ENCODE data around the gene LRRC4. TPM values are rescaled to one million over a fixed set of nuclear protein-coding genes. Genes with fewer than 3 reads are reported as not detected.

Gene LRRC4
- total RNA-seq, 2 donors from 2014 or later, result 0.53 TPM; not detected in 1

GRCh38 chr7:128069373-128070364 is 38.4 kb upstream of the LRRC4 start:
- DNase-seq (no peak), ATAC-seq (replicated peaks in 1 of 2) (no peak)
- Mint-ChIP-seq H3K9me3 (no peaks in the 10 kb centered on the region), H3K36me3 (ENCODE audit: insufficient read depth in 2 of 2) (peaks cover 0 to 6% of the 10 kb centered on the region in 2 donors), H3K4me1 (ENCODE audit: low read depth) (peaks cover 33% of the 10 kb centered on the region), H3K27me3 (ENCODE audit: low read depth) (no peaks in the 10 kb centered on the region), H3K27ac (no peak overlapping the region), H3K4me3 (no peak overlapping the region)

- Mint-ChIP-seq H3K4me1 (ENCODE audit: low read depth) (peaks cover 38% of the 10 kb centered on the region), H3K27me3 (ENCODE audit: low read depth) (no peaks in the 10 kb centered on the region), H3K4me3 (no peak overlapping the region), H3K27ac (no peak overlapping the region), H3K9me3 (no peaks in the 10 kb centered on the region), H3K36me3 (ENCODE audit: insufficient read depth in 2 of 2) (peaks cover 0 to 6% of the 10 kb centered on the region in 2 donors)
- DNase-seq (no peak), ATAC-seq (replicated peaks in 1 of 2) (no peak)
These were observed 37.5 kb upstream of the LRRC4 start for GRCh38 chr7:128068785-128069184.

- DNase-seq, result no peak
- peaks cover 41% of the 10 kb centered on the region for H3K4me1 Mint-ChIP-seq (ENCODE audit: low read depth)
- no peak overlapping the region for H3K27ac Mint-ChIP-seq
- no peak for ATAC-seq (replicated peaks in 1 of 2)
- H3K36me3 Mint-ChIP-seq (ENCODE audit: insufficient read depth in 2 of 2), result peaks cover 0 to 6% of the 10 kb centered on the region in 2 donors
- no peak overlapping the region for H3K4me3 Mint-ChIP-seq
- H3K9me3 Mint-ChIP-seq, result no peaks in the 10 kb centered on the region
- no peaks in the 10 kb centered on the region for H3K27me3 Mint-ChIP-seq (ENCODE audit: low read depth)
These were observed 36.7 kb upstream of the LRRC4 start for GRCh38 chr7:128067983-128068382.

- no peak for ATAC-seq (replicated peaks in 1 of 2)
- peaks cover 0 to 6% of the 10 kb centered on the region in 2 donors for H3K36me3 Mint-ChIP-seq (ENCODE audit: insufficient read depth in 2 of 2)
- no peak overlapping the region for H3K4me3 Mint-ChIP-seq
- no peak overlapping the region for H3K27ac Mint-ChIP-seq
- no peak for DNase-seq
- peaks cover 41% of the 10 kb centered on the region for H3K4me1 Mint-ChIP-seq (ENCODE audit: low read depth)
- H3K27me3 Mint-ChIP-seq (ENCODE audit: low read depth), result no peaks in the 10 kb centered on the region
- H3K9me3 Mint-ChIP-seq, result no peaks in the 10 kb centered on the region
These were observed 35.6 kb upstream of the LRRC4 start for GRCh38 chr7:128066858-128067257.

GRCh38 chr7:128066395-128066794 is 35.2 kb upstream of the LRRC4 start:
- no peak overlapping the region for H3K27ac Mint-ChIP-seq
- DNase-seq, result no peak
- no peaks in the 10 kb centered on the region for H3K27me3 Mint-ChIP-seq (ENCODE audit: low read depth)
- no peak overlapping the region for H3K4me3 Mint-ChIP-seq
- ATAC-seq (replicated peaks in 1 of 2), result no peak
- H3K9me3 Mint-ChIP-seq, result no peaks in the 10 kb centered on the region
- H3K36me3 Mint-ChIP-seq (ENCODE audit: insufficient read depth in 2 of 2), result peaks cover 0 to 4% of the 10 kb centered on the region in 2 donors
- peaks cover 37% of the 10 kb centered on the region for H3K4me1 Mint-ChIP-seq (ENCODE audit: low read depth)

GRCh38 chr7:128065872-128066271 is 34.6 kb upstream of the LRRC4 start:
- H3K9me3 Mint-ChIP-seq, result no peaks in the 10 kb centered on the region
- no peaks in the 10 kb centered on the region for H3K27me3 Mint-ChIP-seq (ENCODE audit: low read depth)
- peaks cover 0 to 3% of the 10 kb centered on the region in 2 donors for H3K36me3 Mint-ChIP-seq (ENCODE audit: insufficient read depth in 2 of 2)
- H3K4me1 Mint-ChIP-seq (ENCODE audit: low read depth), result peaks cover 32% of the 10 kb centered on the region
- H3K4me3 Mint-ChIP-seq, result no peak overlapping the region
- ATAC-seq (replicated peaks in 1 of 2), result no peak
- H3K27ac Mint-ChIP-seq, result no peak overlapping the region
- DNase-seq, result no peak

GRCh38 chr7:128063088-128063487 is 31.9 kb upstream of the LRRC4 start:
- H3K4me1 Mint-ChIP-seq (ENCODE audit: low read depth), result peaks cover 48% of the 10 kb centered on the region
- no peaks in the 10 kb centered on the region for H3K27me3 Mint-ChIP-seq (ENCODE audit: low read depth)
- no peak overlapping the region for H3K27ac Mint-ChIP-seq
- ATAC-seq (replicated peaks in 1 of 2), result no peak
- no peak overlapping the region for H3K4me3 Mint-ChIP-seq
- no peaks in the 10 kb centered on the region for H3K9me3 Mint-ChIP-seq
- no peak for DNase-seq
- H3K36me3 Mint-ChIP-seq (ENCODE audit: insufficient read depth in 2 of 2), result no peaks in the 10 kb centered on the region

GRCh38 chr7:128060018-128060417 is 28.8 kb upstream of the LRRC4 start:
- no peak overlapping the region for H3K4me3 Mint-ChIP-seq

GRCh38 chr7:128059143-128059988 is 28.1 kb upstream of the LRRC4 start:
- ATAC-seq (replicated peaks in 1 of 2), result peak; percentile 76 to 81
- Mint-ChIP-seq H3K4me1 (ENCODE audit: low read depth) (peaks cover 45% of the 10 kb centered on the region), H3K27ac (peak overlapping the region; percentile 85), H3K36me3 (ENCODE audit: insufficient read depth in 2 of 2) (no peaks in the 10 kb centered on the region), H3K4me3 (peak overlapping the region in 1 of 2 donors; percentile 9), H3K9me3 (no peaks in the 10 kb centered on the region), H3K27me3 (ENCODE audit: low read depth) (no peaks in the 10 kb centered on the region)
- peak; percentile 3 to 15 for DNase-seq

More at GRCh38 chr7:128060018-128060417, 28.8 kb upstream of the LRRC4 start:
- Mint-ChIP-seq H3K27me3 (ENCODE audit: low read depth) (no peaks in the 10 kb centered on the region), H3K4me1 (ENCODE audit: low read depth) (peaks cover 52% of the 10 kb centered on the region), H3K9me3 (no peaks in the 10 kb centered on the region), H3K36me3 (ENCODE audit: insufficient read depth in 2 of 2) (no peaks in the 10 kb centered on the region), H3K27ac (peak overlapping the region; percentile 85)
- ATAC-seq (replicated peaks in 1 of 2) (no peak), DNase-seq (no peak)

GRCh38 chr7:128057909-128058308 is 26.7 kb upstream of the LRRC4 start:
- Mint-ChIP-seq H3K4me1 (ENCODE audit: low read depth) (peaks cover 40% of the 10 kb centered on the region), H3K27me3 (ENCODE audit: low read depth) (no peaks in the 10 kb centered on the region), H3K27ac (no peak overlapping the region), H3K36me3 (ENCODE audit: insufficient read depth in 2 of 2) (no peaks in the 10 kb centered on the region), H3K9me3 (no peaks in the 10 kb centered on the region), H3K4me3 (no peak overlapping the region)
- DNase-seq (no peak), ATAC-seq (replicated peaks in 1 of 2) (peak; percentile 18 to 28)

GRCh38 chr7:128056901-128057300 is 25.7 kb upstream of the LRRC4 start:
- ATAC-seq (replicated peaks in 1 of 2), result no peak
- peaks cover 47% of the 10 kb centered on the region for H3K4me1 Mint-ChIP-seq (ENCODE audit: low read depth)
- H3K27ac Mint-ChIP-seq, result no peak overlapping the region
- H3K27me3 Mint-ChIP-seq (ENCODE audit: low read depth), result no peaks in the 10 kb centered on the region
- no peaks in the 10 kb centered on the region for H3K36me3 Mint-ChIP-seq (ENCODE audit: insufficient read depth in 2 of 2)
- no peak overlapping the region for H3K4me3 Mint-ChIP-seq
- H3K9me3 Mint-ChIP-seq, result no peaks in the 10 kb centered on the region
- no peak for DNase-seq

- no peaks in the 10 kb centered on the region for H3K36me3 Mint-ChIP-seq (ENCODE audit: insufficient read depth in 2 of 2)
- ATAC-seq (replicated peaks in 1 of 2) (no peak), DNase-seq (no peak)
- H3K4me3 Mint-ChIP-seq, result no peak overlapping the region
- H3K4me1 Mint-ChIP-seq (ENCODE audit: low read depth), result peaks cover 56% of the 10 kb centered on the region
- H3K27ac Mint-ChIP-seq, result no peak overlapping the region
- H3K27me3 Mint-ChIP-seq (ENCODE audit: low read depth), result no peaks in the 10 kb centered on the region
- H3K9me3 Mint-ChIP-seq, result no peaks in the 10 kb centered on the region
These were observed 24.4 kb upstream of the LRRC4 start for GRCh38 chr7:128055637-128056036.

GRCh38 chr7:128054511-128054910 is 23.3 kb upstream of the LRRC4 start:
- Mint-ChIP-seq H3K4me1 (ENCODE audit: low read depth) (peaks cover 49% of the 10 kb centered on the region), H3K27ac (no peak overlapping the region), H3K27me3 (ENCODE audit: low read depth) (no peaks in the 10 kb centered on the region), H3K36me3 (ENCODE audit: insufficient read depth in 2 of 2) (no peaks in the 10 kb centered on the region), H3K9me3 (no peaks in the 10 kb centered on the region), H3K4me3 (no peak overlapping the region)
- ATAC-seq (replicated peaks in 1 of 2) (no peak), DNase-seq (no peak)
